Adrenal gland (tissue), 5 donors: ENCODE data around the gene EHD3.

Source experiments
- POLR2A ChIP-seq, 2 donors: fragments of 450-650 bp; IDR thresholded peaks; one replicate each; pipeline ENCODE4 v1.6.1; 2017; ENCODE audit warnings: antibody characterized with exemption in 2 of 2, mild to moderate bottlenecking in 2 of 2, moderate library complexity in 1 of 2
- TF ChIP-seq, protein P1 (sequence below), 6 experiments: fragments of 450-650 bp in 4 of 6; fragments of 200-600 bp in 2 of 6; sonication (generic) in 1 of 6; IDR thresholded peaks; 1 replicate in 5 of 6; 2 replicates in 1 of 6; pipeline versions ENCODE4 v1.5.1 to v1.8.0; 2016 to 2021; ENCODE audit warnings: antibody characterized with exemption in 6 of 6, mild to moderate bottlenecking in 2 of 6, moderate library complexity in 1 of 6
- donor health status: DM: no; HTN: no; CAD: no.

DNA sequence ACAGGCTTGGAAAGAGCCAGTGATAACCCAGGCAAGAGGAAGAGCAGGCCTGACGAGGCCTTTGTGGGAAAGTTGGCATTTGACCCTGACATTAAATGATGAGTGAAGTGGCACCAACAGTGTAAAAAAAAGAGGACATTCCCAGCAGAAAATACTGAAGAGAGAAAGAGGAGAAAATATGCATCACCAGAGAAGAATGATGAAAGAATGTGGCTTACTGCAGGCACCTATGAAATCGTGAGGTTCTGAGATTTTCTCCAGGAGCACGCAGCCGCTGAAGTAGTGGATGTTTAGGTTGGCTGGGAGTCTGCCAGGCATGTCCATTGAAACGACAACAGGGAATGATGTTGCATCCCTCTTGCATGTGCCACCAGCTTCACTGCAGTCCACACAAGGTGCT lies 13.8 kb downstream of the EHD3 start:
- TF ChIP-seq, protein P1, sequence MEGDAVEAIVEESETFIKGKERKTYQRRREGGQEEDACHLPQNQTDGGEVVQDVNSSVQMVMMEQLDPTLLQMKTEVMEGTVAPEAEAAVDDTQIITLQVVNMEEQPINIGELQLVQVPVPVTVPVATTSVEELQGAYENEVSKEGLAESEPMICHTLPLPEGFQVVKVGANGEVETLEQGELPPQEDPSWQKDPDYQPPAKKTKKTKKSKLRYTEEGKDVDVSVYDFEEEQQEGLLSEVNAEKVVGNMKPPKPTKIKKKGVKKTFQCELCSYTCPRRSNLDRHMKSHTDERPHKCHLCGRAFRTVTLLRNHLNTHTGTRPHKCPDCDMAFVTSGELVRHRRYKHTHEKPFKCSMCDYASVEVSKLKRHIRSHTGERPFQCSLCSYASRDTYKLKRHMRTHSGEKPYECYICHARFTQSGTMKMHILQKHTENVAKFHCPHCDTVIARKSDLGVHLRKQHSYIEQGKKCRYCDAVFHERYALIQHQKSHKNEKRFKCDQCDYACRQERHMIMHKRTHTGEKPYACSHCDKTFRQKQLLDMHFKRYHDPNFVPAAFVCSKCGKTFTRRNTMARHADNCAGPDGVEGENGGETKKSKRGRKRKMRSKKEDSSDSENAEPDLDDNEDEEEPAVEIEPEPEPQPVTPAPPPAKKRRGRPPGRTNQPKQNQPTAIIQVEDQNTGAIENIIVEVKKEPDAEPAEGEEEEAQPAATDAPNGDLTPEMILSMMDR (IDR thresholded peaks at IDR 0.05), result no peak
- TF ChIP-seq POLR2A (IDR thresholded peaks at IDR 0.05), result no peak
